SW480 (cell line): ENCODE results near the gene CPXM1.

Source experiments
- DNase-seq: peaks from one replicate; pipeline ENCODE4 v3.0.0-alpha.2; 2016; ENCODE audit warnings: low spot score

CPXM1 gene

GRCh38 chr20:2748551-2749342, 51.7 kb downstream of the CPXM1 start:
- no peak for DNase-seq

GRCh38 chr20:2747676-2748235, 52.7 kb downstream of the CPXM1 start:
- no peak for DNase-seq

- DNase-seq, result no peak
These were observed 53.7 kb downstream of the CPXM1 start for GRCh38 chr20:2746636-2747265.

- no peak for DNase-seq
These were observed 54.3 kb downstream of the CPXM1 start for GRCh38 chr20:2745936-2746635.

- no peak for DNase-seq
These were observed 55.1 kb downstream of the CPXM1 start for GRCh38 chr20:2745060-2745910.
